Pons (tissue), 1 donor: ENCODE results near the gene MEIS1.
"Not testable (repeated sequence)": the region's sequence is repeated elsewhere in the genome, so short reads cannot be mapped to it uniquely, and the experiment has no call there.

Experiments used
- DNase-seq: peaks from one replicate; pipeline ENCODE4 v3.0.0-alpha.2; 2016; ENCODE audit warnings: low spot score

MEIS1 gene

GRCh38 chr2:66434679-66435548 lies at the start of gene MEIS1:
TSS of gene MEIS1 (plus strand) at chr2:66435125. CDS start at chr2:66435857, 732 bp downstream.
- peak; percentile 94 for DNase-seq

GRCh38 chr2:66387016-66387753 lies 47.7 kb upstream of the MEIS1 start:
- DNase-seq: no peak

GRCh38 chr2:66389651-66390131 lies 45.2 kb upstream of the MEIS1 start:
- no peak for DNase-seq

- no peak for DNase-seq
These were observed 44.8 kb upstream of the MEIS1 start for GRCh38 chr2:66390152-66390551.

GRCh38 chr2:66390811-66391210 lies 44.1 kb upstream of the MEIS1 start:
- no peak for DNase-seq

GRCh38 chr2:66391240-66391639 lies 43.7 kb upstream of the MEIS1 start:
- not testable (repeated sequence) for DNase-seq

GRCh38 chr2:66405473-66405872 lies 29.5 kb upstream of the MEIS1 start:
- DNase-seq: no peak

GRCh38 chr2:66408905-66409304 lies 26.0 kb upstream of the MEIS1 start:
- DNase-seq: no peak

GRCh38 chr2:66412874-66413273 lies 22.1 kb upstream of the MEIS1 start:
- DNase-seq: no peak

GRCh38 chr2:66414896-66415295 lies 20.0 kb upstream of the MEIS1 start:
- no peak for DNase-seq

- no peak for DNase-seq
These were observed 16.5 kb upstream of the MEIS1 start for GRCh38 chr2:66418381-66418780.

- DNase-seq: no peak
These were observed 13.3 kb upstream of the MEIS1 start for GRCh38 chr2:66421612-66422011.

GRCh38 chr2:66423391-66424124 lies 11.4 kb upstream of the MEIS1 start:
- DNase-seq: no peak

- no peak for DNase-seq
These were observed 8.4 kb upstream of the MEIS1 start for GRCh38 chr2:66426244-66427111.

- no peak for DNase-seq
These were observed 7.6 kb upstream of the MEIS1 start for GRCh38 chr2:66427300-66427699.

- peak; percentile 83 for DNase-seq
These were observed 5.8 kb upstream of the MEIS1 start for GRCh38 chr2:66428986-66429612.

GRCh38 chr2:66429693-66430504 lies 5.0 kb upstream of the MEIS1 start:
- no peak for DNase-seq

GRCh38 chr2:66430505-66431273 lies 4.2 kb upstream of the MEIS1 start:
- no peak for DNase-seq

GRCh38 chr2:66431274-66431642 lies 3.7 kb upstream of the MEIS1 start:
- DNase-seq: no peak
